Activated T-cell treated with anti-CD3 and anti-CD28 coated beads for 1 hour (primary cell): ENCODE data around the gene KRT17.

Source experiments
- DNase-seq: peaks from one replicate; pipeline ENCODE4 v3.0.0-alpha.2; 2020; ENCODE audit warnings: low read depth

Gene KRT17

DNA sequence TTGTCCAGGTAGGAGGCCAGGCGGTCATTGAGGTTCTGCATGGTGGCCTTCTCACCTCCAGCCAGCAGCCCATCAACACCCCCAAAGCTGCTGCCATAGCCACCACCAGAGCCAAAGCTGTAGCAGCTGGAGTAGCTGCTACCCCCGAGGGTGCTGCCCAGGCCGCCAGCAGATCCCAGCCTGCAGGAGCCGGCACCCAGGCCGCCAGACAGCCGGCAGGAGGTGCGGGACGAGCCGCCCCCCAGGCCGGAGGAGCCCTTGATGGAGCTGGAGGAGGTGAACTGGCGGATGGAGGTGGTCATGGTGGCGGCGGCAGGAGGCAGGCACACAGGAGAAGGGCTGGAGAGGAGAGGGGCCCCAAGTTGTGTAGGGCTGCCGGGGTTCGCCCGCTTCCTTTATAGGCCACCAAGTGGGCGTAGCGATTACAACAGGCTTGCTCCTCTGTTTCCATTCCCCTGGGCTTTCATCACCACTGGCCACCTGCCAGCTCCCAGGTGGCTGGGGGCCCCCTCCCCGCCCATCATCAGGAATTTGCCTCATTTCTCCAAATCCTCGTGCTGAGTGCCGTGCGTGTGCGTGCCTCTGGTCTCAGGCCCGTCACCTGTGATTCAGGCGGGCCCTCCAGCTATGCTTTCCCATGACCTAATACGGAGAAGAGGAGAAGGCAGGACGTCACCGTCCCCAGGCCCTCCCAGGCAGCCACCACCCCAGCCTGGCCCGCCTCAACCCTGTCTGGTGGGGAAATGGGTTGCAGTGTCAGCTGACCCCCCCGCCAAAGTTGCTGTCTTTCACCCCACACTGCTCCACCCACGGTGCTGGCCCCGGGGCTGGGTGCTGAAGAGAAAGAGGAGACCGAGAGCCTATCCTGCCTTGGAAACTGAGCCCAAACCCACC, at the start of gene KRT17:
Gene KRT17 (minus strand): TSS at position 368 of the 894 bp plus-strand sequence. CDS start 66 bp downstream, at position 302.
- no peak for DNase-seq

DNA sequence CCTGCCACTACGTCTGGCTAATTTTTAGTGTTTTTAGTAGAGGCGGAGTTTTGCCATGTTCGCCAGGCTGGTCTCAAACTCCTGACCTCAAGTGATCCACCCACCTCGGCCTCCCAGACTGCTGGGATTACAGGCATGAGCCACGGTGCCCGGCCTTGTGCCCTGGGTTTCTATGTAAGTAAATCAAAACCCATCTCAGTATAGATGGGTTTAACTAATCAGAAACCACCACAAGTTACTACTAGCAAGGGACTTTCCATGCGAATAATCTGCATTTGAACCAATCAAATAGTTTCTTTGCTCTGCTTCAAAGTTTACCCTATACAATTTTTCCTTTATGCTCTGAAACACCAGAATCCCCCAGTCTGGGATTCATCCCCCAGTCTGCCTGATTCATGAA, 47.8 kb upstream of the KRT17 start:
- DNase-seq, result no peak

DNA sequence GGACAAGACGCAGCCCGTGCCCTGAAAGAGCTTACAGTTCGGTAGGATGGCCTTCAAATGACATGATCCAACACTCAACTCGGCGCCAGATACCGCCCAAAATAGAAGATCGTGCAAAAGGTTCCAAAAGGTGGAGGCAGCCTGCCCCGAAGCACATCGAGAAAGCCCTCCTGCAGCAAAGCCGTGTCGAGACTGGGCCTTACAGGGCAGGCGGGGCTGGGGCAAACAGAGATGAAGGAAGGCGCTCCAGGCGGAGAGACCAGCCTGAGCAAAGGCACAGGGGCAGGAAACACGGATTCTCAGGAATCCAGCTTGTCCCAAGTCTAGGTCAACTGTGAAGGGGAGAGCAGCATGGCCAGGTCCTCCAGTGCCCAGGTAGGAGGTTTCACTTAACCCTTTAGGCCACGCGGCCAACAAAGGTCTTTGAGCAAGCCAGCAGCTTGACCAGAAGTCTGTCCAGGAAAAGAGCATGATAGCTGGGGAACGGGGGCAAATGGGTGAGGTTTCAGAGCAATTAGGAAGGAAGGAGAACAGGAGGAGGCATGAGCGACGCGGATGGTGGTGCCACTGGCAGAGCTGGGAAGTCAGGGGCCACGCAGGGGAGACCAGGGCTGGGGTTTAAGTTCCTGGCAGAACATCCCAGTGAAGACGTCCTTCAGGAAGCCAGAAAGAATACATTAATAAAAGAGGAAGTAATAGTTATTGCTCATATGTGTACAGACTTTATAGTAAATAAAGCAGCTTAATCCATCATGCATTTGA, 43.1 kb upstream of the KRT17 start:
- DNase-seq, result no peak

DNA sequence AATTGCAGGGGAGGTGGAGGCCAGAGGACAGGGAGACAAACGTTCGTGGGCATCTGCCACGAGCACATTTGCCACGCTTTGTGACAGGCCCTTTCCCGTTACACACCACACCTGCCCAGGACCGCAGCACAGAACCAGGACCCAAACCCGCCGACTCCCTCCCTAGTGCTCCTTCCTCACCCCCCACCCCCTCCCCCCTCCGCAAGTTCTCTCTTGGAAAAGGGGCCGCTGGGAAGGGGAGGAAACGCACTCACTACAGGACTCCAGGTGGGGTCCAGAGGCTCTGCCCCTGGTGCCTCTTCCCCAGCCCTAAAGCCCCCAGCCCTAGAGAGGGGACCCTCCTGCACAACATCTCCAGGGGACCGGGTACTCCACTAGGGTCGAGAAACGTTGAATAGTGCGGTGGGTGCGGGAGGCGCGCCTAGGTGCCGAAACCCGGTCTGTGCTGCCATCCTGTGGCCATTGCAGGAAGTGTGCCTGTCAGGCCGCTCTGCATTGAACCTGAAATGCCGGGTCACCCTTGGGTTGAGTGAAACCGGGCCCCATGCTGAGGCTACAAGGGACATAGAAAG, 42.4 kb upstream of the KRT17 start:
- DNase-seq, result peak; percentile 84

DNA sequence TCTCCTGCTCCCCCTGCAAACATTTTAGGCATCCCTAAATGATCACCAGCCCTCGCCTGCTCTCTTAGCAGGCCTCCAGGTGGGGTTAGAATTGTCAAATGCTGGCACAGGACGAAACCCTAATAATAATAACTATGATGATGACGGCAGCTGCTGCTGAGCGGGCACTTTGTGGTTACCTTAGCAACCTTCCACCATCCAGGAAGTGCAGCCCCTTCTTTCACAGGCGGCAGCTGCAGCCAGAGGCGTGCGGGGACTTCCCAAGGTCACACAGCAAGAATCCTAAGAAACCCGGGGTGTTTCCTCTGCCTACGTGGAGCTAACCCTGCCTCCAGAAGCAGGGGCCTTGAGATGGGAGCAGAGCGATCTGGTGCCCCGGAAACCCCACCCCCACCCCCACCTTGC, 41.9 kb upstream of the KRT17 start:
- DNase-seq, result peak; percentile 33

DNA sequence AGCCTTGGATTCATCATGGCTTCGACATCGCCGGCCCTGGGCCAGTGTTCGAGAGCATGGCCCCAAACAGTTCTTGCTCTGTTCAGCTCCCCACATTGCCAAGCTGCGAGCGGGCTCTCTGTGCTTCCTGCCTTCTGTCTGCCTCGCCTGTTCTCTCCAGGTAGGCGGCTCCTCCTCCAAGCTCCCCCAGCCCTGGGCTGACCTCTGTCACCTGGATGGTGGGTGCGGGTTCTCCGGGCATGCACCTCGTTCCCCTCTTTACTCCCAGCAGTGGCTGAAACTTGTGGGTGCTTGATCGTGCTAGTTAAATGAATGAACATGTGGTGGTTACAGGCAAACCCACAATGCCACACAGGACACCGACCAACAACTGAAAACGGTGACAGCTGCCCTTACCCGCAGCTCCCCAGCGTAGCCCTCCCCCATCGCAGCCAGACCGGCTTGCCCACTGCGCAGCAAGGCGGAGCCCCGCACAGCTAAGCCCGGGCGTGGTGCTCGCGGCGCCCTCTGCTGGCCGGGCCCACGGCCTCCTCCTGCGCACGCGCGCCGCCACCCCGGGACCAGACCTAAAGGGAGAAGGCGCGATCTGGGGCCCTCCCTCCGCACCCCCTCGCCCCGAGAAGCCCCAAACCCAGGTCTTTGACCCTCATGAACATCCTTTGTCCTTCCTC, 41.3 kb upstream of the KRT17 start:
- DNase-seq, result peak; percentile 85

DNA sequence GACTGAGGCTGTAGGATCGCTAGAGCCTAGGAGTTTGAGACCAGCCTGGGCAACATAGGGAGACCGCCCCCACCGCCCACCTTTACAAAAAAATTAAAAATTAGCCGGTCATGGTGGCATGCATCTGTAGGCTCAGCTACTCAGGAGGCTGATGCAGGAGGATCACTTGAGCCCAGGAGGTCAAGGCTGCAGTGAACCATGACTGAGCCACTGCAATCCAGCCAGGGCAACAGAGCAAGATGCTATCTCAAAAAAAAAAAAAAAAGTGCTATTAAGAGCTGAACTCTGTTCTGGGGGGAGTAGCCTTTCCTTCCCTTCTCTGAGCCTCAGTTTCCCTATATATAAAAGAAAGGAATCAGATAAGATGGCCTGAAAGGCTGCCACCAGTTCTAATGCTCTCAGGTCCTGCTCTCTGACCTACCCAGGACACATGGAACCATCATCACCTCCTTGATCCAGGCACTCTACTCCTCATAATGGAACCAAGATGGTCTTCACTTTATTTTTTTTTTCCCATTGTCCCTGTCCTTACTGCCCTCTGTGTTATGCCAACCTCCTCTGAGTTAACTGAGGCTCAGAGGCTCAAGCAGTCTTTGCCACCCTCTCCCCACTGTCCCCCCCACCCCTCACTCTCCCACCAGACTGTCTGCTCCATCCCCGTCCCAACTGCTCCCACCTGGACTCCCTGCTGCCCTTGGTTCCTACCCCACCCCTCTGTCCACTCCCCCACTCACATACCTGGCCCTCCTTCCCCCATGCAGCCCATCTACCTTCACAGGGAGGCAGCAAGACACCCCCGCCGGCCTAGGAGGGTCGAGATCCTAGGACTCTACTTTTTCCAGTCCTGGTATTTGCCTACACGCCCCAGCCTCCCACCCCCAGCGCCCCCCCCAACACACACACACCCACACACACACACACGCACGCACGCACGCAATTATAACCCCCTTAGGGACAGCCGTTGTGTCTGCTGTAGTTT, 40.5 kb upstream of the KRT17 start:
- DNase-seq, result no peak

DNA sequence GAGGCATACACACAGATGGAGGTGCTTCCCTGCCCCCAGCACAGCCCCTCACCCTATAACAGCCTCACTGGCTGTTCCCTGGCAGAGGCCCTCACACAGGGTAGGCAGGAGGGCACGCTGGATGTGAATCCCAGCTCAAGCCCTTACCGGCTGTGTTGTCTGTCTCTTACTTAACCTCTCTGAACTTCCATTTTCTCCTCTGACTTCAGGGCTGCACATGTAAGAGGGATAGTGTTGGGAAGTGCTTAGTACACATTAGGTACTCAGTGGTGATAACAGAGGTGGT, 39.7 kb upstream of the KRT17 start:
- DNase-seq, result no peak

DNA sequence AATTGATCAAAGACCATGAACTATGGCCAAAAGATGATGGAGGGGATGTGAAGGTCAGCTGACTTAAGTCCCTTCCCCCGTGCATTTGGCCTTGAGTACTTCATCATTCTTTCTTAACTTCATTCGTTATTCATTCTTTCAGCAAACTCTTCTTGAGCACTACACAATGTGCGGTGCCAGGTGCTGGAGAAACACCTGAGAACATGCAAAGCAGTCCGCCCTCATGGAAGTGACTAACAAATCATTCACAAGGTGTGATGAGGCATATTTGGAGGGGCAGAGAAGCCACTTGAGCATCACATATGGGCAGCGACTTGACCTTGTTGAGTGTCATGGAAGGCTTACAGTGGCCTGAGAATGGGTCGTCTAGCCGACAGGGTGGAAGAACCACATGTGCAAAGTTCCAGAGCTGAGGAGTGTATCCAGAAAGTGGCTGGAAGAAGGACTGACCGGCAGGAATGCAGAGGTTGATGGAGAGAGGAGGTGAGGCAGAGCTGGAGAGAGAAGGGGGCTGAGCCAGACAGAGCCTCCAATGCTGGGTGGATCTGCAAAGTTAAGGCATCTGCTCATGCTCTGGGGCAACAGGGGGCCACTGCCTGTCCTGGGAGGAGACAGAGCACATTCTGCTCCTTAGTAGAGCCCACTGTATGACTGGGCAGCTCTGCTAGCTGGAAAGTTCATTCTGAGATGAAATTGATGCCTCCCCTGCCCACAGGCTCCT, 39.2 kb upstream of the KRT17 start:
- DNase-seq, result no peak

DNA sequence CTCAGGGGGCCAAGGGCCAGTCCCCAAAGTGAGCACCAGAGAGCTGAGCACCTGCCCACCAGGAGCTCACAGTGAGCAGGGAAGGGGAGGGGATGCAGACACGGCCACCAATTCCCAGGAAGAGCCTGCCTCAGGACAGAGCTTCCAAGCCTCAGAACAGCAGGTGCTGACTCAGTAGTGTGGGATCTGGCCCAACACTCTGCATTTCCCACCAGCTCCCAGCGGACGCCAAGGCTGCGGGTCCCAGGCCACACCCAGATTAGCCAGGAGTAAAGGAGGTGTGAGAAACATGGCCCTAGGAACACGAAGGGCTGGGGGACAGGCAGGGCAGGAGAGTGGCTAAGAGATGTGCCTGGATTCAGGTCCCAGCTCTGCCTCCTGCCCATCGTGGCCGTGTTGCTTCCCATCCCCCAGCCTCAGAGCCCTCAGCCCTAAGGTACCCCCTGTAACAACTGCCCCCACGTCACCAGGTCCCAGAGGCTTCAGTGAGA, 35.9 kb upstream of the KRT17 start:
- DNase-seq, result no peak

DNA sequence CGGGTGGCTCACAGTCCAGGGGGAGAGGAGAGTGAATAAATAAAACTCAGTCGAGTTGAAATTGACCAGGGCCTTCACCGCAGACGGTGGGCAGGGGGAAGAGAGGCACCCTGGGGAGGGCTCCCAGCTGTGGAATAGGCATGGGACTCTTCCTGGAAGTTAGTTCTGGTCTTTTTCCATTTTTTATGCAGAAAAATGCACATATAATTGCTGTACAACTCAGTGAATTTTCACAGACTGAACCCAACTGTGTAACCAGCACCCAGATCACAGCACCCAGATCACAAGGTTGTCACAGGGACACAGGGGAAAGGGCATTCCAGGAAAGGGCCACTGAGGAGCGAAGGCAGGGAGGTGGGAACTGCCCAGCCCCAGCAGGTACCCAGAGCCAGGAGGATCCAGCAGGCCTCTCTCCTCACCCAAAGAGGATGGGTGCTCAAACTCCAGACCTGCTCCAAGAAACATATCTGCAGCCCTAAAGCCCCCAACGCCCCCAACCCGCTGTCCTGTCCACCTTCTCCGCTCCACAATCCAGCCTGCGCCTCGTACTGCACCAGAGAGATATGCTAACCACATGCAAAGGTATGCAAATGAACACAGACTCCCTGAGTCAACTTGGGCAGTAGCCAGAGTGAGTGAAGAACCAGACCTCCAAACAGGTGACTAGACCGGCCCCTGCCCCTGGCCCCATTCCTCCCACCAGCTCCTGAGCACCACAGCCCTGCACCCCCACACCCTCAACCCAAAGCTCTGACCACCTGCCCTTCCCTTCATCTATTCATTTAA, 35.2 kb upstream of the KRT17 start:
- DNase-seq, result no peak

DNA sequence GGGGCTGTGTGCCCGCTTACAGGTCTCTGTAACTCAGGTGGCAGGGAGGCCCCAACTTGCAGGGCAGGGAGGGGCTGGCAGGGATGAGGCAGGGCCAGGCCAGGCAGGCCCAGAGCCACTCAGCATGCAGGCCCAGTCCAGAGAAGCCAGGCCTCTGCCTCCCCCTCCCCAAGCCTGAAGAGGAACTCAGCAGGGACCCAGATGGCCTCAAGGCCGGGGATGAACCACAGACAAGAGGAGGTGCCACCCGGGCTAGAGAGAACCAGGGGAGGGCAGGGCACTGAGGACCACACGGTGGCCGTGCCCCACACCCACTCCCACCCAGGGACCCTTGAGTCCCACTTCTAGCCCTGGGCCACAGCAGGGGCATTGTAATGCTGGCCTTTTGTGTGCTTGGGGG, 34.5 kb upstream of the KRT17 start:
- no peak for DNase-seq

DNA sequence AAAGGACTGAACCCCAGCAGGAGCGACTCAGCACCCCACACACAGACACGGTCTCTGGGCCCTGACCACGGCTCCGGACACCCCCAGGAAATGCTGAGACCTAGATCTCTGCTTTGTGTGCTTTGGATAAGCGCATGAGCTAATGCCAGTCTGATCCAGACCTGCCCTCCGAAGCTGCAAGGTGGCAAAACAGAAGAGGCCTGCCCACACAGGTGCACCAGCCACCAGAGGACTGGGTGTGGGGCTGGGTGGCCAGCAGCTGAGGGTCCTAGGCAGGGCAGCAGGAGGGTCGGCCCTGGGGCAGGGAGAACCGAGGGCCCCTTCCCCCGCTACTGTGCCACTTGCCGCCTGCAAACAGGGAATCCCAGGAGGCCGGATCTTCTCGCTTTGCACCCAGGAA, 33.6 kb upstream of the KRT17 start:
- DNase-seq, result no peak

DNA sequence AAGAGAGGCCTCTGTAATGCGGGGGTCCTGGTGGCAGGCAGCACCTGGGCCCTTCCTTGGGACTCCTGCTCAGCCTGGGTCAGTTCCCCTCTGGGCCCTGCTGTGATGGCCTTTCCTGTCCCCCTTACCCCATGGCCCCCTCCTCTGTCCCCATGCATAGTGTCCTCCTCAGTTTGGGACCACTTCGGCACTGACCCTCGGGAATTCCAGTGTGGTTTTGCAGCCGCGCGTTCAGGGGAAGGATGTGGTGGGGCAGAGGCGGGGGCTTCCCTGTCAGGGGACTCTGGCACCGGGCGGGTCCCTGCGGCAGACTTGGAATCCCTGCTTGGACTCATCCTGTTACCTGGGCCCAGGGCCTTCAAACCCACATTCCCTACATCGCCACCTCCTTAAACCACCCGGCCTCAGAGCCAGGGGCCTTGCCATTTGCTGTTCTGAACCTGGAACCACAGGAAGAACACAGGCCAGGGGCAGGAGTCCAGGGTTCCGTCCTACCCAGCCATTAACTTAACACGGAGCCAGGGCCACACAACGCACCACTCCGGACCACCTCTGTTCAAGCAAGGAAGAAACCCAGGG, 32.9 kb upstream of the KRT17 start:
- DNase-seq, result no peak

DNA sequence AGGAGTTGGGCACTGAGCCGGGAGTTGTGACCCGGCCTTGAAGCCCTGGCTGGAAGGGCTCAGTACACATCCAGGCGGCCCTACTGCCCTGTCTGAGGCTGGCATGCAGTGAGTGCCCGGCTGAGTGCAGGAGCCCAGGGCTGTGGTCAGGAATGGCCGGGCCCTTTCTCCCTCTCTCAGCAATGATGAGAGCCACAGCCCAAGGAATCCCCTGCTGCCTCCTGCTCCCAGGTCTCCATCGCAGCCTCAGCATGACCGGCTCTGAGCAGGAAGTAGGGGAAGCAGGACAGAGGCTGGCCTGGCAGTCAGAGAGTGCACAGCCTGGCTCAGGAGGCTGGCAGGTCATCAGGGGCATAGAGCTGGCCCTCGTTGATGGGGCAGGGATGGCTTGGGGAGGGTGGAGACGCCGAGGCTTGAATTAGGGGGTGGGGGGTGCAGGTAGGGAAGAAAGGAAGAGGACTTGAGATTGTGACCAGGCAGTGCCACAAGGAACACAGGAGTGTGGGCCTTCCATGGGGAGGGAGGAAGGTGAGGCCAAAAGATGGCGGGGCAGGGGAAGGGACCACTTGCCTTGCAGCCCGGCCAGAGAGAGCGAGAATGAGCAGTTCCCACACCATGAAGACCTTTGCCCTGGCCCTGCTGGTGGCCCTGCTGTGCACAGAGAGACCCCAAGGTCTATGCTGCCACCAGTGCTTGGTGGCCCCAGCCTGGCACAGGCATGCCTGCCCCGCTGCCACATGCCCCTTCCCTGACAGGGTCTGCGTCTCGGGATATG, 32.1 kb upstream of the KRT17 start:
- no peak for DNase-seq

DNA sequence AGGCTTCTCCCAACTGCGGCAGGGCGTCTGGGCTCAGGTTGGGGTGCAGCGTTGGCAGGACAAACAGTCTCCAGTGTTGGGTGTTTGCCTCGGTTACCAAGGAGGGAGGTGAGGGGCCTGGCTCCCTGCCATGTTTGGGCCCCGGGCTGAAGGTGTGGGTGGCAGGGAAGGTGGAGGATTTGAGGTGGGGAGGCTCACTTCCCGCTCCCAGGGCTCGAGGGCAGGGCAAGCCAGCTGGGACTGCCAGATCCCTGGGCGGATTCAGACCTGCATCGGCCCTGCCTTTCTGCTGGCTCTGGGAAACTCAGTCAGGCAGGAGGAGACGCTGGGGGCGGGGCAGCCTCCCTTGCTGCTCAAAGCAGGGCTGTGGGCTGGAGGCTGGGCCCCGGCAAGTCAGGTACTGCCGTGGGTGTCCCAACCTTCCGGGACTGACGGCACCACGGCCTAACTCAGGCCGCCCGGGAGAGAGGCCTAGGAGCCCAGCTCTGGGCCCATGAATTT, 31.3 kb upstream of the KRT17 start:
- DNase-seq, result no peak

DNA sequence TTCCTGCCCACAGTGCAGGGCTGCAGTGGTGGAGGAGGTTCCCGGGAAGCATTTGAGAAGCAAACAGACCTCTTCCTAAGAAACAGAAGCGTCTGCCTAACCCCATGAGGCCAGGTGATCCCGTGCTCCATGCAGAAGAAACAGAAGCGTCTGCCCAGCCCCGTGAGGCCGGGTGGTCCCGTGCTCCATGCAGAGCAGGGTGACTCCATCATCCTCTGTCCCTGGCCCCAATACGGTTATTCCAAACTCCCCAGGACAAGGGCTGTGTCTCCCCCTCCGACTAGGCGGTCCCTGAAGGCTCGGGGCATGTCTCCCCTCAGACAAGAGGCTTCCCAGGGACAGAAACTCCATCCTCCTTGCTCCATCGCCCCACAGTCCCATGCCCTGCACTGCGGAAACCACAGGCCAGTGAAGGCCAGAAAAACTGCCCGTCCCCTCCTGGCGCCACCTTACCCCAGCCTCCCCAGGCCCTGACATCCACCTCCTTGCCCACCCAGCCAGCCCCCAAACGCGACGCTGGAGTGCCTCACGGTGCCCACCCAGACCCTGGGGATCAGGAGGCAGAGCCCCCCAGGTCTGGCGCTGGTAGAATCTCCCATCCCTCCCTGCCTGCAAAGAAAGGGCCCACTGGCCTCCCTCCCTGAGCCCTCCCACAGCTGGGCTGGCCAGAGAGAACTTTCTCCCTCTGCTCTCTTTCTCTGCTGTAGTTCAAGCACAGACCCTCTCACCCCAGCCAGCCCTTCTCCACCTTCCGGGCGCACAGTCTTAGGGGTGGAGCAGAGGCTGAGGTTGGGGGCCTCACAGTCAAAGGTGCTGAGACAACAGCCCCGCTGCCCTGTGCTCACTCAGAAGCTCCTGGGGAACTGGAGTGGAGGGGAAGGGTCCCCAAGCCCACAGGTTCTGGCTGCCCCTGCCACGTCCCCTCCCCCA, 30.6 kb upstream of the KRT17 start:
- no peak for DNase-seq
